Activated T-cell treated with anti-CD3 and anti-CD28 coated beads, Interleukin-2, amount 50 U/mL, for 72 hours (primary cell): ENCODE data around the gene NUDT4. TPM values are rescaled to one million over a fixed set of nuclear protein-coding genes. Genes with fewer than 3 reads are reported as not detected.
A peak's percentile ranks its signal among the peaks of the same experiment; 100 is the strongest.

ENCODE experiments used
- ATAC-seq, 2 donors: fragments of 150-1000 bp; cut with Tn5 transposase; replicated peaks in 1 of 2; 2 replicates each; pipeline ENCODE4 v1.10.0; 2021; ENCODE audit warnings: moderate library complexity in 2 of 2, mild to moderate bottlenecking in 1 of 2
- DNase-seq, 2 donors: peaks; one replicate each; pipeline ENCODE4 v3.0.0; 2021 to 2022; ENCODE audit warnings: mixed read lengths in 1 of 2
- H3K27ac Mint-ChIP-seq: one replicate; pipeline ENCODE4 v1.8.0; 2022; ENCODE audit warnings: mild to moderate bottlenecking, moderate library complexity, mixed read lengths
- H3K27me3 Mint-ChIP-seq: one replicate; pipeline ENCODE4 v1.8.0; 2022; ENCODE audit warnings: low read depth, mixed read lengths
- H3K36me3 Mint-ChIP-seq, 2 donors: one replicate each; pipeline ENCODE4 v1.8.0; 2022; ENCODE audit warnings: mixed read lengths in 2 of 2, mild to moderate bottlenecking in 1 of 2; ENCODE audit not compliant: insufficient read depth in 2 of 2
- H3K4me1 Mint-ChIP-seq: one replicate; pipeline ENCODE4 v1.8.0; 2022; ENCODE audit warnings: low read depth, mixed read lengths
- H3K4me3 Mint-ChIP-seq, 2 donors: one replicate each; pipeline ENCODE4 v1.8.0; 2022; ENCODE audit warnings: mild to moderate bottlenecking in 2 of 2, mixed read lengths in 2 of 2, moderate library complexity in 2 of 2
- H3K9me3 Mint-ChIP-seq, 2 donors: one replicate each; pipeline ENCODE4 v1.8.0; 2022; ENCODE audit warnings: mixed read lengths in 2 of 2
- total RNA-seq, 2 donors: library from RNA; stranded (reverse); gene quantifications; one replicate each; pipeline ENCODE4 v1.2.3, GENCODE V29; 2022

Gene NUDT4
- total RNA-seq, 2 donors from 2014 or later: 72.0 to 93.4 TPM

DNA sequence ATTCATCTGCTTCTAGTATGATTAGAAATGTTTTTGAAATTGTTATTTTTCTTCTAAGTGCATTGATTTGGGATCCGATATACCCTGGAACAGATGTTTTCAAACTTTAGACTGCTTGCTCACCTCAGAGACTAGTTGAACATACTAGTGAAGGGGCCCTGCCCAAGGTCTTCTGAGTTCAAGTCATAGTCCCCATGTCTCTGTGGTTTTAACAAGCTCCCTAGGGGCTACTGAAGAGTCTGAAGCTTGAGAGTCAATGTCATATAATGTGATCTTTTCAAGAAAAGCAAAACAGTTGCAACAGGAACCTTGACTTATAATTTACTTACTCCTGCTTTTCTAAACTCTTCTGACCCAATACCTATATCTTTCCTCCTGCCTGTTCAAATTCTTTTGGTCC, 71.6 kb downstream of the NUDT4 start:
- no peak overlapping the region for H3K4me3 Mint-ChIP-seq
- H3K4me1 Mint-ChIP-seq: peaks cover 26% of the 10 kb centered on the region
- no peaks in the 10 kb centered on the region for H3K36me3 Mint-ChIP-seq
- H3K27ac Mint-ChIP-seq: no peak overlapping the region
- H3K27me3 Mint-ChIP-seq: no peaks in the 10 kb centered on the region
- ATAC-seq: peak; percentile 41 to 43
- no peaks in the 10 kb centered on the region for H3K9me3 Mint-ChIP-seq
- no peak for DNase-seq

DNA sequence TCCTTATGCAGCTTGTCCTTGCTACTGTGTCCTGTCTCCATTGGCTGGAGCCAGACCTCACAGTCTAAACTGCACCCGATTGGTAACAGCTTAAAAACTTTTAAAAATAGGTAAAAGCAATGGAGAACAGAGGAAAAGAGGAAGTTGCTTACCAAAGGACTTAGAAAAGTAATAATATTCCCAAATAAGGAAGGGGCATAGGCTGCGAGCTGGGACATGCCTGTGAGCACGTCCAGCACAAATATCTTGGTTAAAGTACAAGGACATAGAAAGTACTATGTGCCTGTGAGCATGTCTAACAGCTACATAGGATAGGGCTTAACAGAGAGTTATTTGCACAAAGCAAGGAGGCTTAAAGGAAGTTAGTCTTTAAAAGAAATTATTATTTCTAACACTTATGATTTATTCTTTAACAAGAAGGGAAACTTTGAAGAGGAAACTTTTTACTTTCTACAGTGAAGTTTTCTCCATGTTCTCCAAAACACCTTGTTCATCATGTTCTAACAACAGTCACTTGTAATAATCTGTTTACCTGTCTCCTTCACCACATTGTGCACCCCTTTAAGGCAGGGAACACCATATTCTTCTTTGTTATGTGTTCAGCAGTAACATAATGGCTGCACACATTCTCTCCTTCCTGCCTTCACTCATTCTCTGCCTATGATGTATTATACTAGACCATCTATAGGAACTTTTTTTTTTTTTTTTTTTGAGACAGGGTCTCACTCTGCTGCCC, 73.9 kb downstream of the NUDT4 start:
- H3K4me1 Mint-ChIP-seq: peaks cover 26% of the 10 kb centered on the region
- no peak for ATAC-seq
- H3K4me3 Mint-ChIP-seq: no peak overlapping the region
- H3K27me3 Mint-ChIP-seq: no peaks in the 10 kb centered on the region
- H3K9me3 Mint-ChIP-seq: no peaks in the 10 kb centered on the region
- no peaks in the 10 kb centered on the region for H3K36me3 Mint-ChIP-seq
- no peak for DNase-seq
- no peak overlapping the region for H3K27ac Mint-ChIP-seq

DNA sequence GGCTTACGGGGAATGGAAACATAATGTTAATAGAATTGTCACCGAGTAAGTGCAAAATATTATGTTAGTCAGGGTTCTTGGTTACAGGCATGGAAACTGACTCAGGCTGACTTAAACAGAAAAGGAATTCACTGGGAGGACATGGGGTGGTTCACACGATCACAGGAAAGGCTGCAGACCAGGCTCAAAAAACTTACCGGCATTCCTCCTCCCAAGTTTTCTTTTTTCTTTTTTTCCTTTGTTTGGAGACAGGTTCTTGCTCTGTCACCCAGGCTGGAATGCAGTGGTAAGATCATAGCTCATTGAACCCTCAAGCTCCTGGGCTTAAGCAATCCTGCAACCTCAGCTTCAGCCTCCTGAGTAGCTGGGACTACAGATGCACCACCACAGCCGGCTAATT, 75.9 kb downstream of the NUDT4 start:
- no peaks in the 10 kb centered on the region for H3K27me3 Mint-ChIP-seq

DNA sequence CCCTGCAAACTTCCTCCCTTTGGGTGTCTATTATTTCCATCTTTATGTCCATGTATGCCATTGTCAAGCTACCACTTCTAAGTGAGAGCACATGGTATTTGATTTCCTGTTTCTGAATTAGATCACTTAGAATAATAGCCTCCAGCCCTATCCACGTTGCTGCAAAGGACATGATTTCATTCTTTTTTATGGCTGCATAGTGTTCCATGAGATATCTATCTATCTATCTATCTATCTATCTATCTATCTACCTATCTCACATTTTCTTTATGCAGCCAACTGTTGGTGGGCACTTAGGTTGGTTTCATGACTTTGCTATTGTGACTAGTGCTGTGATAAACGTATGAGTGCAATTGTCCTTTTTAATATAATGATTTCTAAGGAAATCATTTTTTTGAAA, 78.4 kb downstream of the NUDT4 start:
- Mint-ChIP-seq H3K4me3 (no peak overlapping the region), H3K36me3 (no peaks in the 10 kb centered on the region), H3K9me3 (no peaks in the 10 kb centered on the region), H3K27me3 (no peaks in the 10 kb centered on the region), H3K4me1 (peaks cover 3% of the 10 kb centered on the region), H3K27ac (no peak overlapping the region)
- DNase-seq (no peak), ATAC-seq (no peak)

More for the DNA sequence above, 75.9 kb downstream of the NUDT4 start:
- H3K4me3 Mint-ChIP-seq: no peak overlapping the region
- ATAC-seq: no peak
- no peaks in the 10 kb centered on the region for H3K36me3 Mint-ChIP-seq
- no peaks in the 10 kb centered on the region for H3K9me3 Mint-ChIP-seq
- H3K4me1 Mint-ChIP-seq: peaks cover 8% of the 10 kb centered on the region
- DNase-seq: no peak
- H3K27ac Mint-ChIP-seq: no peak overlapping the region

Other genes with a start within 250 kb of the NUDT4 start
- gene UBE2N, start 64.0 kb downstream of the NUDT4 start, total RNA-seq: 100 to 1,000 TPM; 116 to 125 TPM
- gene MRPL42, start 89.6 kb downstream of the NUDT4 start, total RNA-seq: 10 to 100 TPM; 54.2 to 68.3 TPM
- 10 to 100 TPM; 32.3 to 37.2 TPM for gene SOCS2, start 194.8 kb downstream of the NUDT4 start, total RNA-seq